IPS-15b (cell line): ENCODE measurements around the gene PXK.

Experiments
- H3K27me3 ChIP-seq: one replicate; pipeline ENCODE4 v1.6.1; 2013; ENCODE audit warnings: low read length; ENCODE audit not compliant: control insufficient read depth, insufficient read depth
- H3K36me3 ChIP-seq: one replicate; pipeline ENCODE4 v1.6.1; 2013; ENCODE audit warnings: low read length; ENCODE audit not compliant: control insufficient read depth, insufficient read depth
- H3K4me1 ChIP-seq: one replicate; pipeline ENCODE4 v1.6.1; 2013; ENCODE audit warnings: mild to moderate bottlenecking, low read length; ENCODE audit not compliant: control insufficient read depth, insufficient read depth
- H3K4me3 ChIP-seq: one replicate; pipeline ENCODE4 v1.5.1; 2013; ENCODE audit warnings: low read depth, low read length
- H3K9ac ChIP-seq: one replicate; pipeline ENCODE4 v1.6.1; 2013; ENCODE audit warnings: low read depth, mild to moderate bottlenecking, low read length
- H3K9me3 ChIP-seq: one replicate; pipeline ENCODE4 v1.6.1; 2013; ENCODE audit warnings: mild to moderate bottlenecking, low read length; ENCODE audit not compliant: control insufficient read depth, insufficient read depth

The PXK gene

GRCh38 chr3:58463181-58463941 lies 130.7 kb downstream of the PXK start:
- H3K4me3 ChIP-seq = no peak overlapping the region
- H3K9me3 ChIP-seq = no peaks in the 10 kb centered on the region
- no peaks in the 10 kb centered on the region for H3K27me3 ChIP-seq
- no peaks in the 10 kb centered on the region for H3K36me3 ChIP-seq
- H3K9ac ChIP-seq = no peak overlapping the region
- H3K4me1 ChIP-seq = peaks cover 3% of the 10 kb centered on the region

DNA sequence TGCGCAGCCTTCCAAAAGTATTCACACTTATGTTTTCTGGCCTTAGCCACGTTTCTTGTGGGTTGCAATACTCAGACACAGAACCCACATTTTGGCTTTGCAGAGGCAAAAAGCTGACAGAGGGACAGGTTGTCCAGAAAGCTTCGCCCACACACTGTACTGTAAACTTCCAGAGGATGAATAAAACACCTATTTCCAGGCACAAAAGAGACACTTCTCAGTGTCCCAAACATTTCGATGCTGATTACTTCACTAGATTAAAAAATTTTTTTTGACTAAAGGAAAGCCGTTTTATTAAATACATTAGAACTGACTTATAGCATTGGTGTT lies 131.2 kb downstream of the PXK start:
- H3K4me3 ChIP-seq = no peak overlapping the region
- H3K27me3 ChIP-seq = no peaks in the 10 kb centered on the region
- peaks cover 3% of the 10 kb centered on the region for H3K4me1 ChIP-seq
- H3K36me3 ChIP-seq = no peaks in the 10 kb centered on the region
- no peak overlapping the region for H3K9ac ChIP-seq
- no peaks in the 10 kb centered on the region for H3K9me3 ChIP-seq

- no peak overlapping the region for H3K4me3 ChIP-seq
- H3K9me3 ChIP-seq = no peaks in the 10 kb centered on the region
- peaks cover 3% of the 10 kb centered on the region for H3K4me1 ChIP-seq
- H3K36me3 ChIP-seq = no peaks in the 10 kb centered on the region
- H3K27me3 ChIP-seq = no peaks in the 10 kb centered on the region
- no peak overlapping the region for H3K9ac ChIP-seq
These were observed 132.2 kb downstream of the PXK start for GRCh38 chr3:58464866-58465265.

DNA sequence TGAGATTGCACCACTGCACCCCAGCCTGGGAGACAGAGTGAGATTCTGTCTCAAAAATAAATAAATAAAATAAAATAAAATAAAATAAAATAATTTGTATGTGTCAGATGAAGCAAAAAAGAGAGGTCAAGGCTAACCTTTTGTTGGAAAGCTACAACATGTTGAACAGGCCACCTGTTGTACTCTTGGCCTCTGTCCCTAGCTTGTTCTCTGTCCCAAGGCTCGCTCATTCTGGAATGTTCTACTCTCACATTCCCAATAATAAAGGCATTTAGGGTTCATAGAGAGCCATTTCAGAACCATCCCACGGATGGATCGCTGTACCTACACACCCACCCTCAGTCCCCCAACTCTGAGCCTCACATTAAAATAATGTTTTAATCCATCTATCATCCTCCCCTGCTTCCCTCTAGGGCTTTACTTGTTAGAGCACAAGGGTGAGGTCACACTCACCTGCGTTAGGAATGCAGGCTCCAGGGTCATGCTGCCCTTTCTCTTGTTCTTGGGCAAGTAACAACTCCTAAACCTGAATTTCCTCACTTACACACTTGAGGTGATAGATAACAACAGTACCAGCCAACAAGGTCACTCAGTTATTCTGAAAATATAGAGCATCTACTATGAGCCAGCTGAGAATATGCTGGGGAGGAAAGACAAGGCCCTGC lies 134.3 kb downstream of the PXK start:
- H3K4me1 ChIP-seq = peaks cover 13% of the 10 kb centered on the region

GRCh38 chr3:58469096-58469495 lies 136.4 kb downstream of the PXK start:
- no peak overlapping the region for H3K9ac ChIP-seq
- no peaks in the 10 kb centered on the region for H3K36me3 ChIP-seq
- no peaks in the 10 kb centered on the region for H3K9me3 ChIP-seq
- no peaks in the 10 kb centered on the region for H3K27me3 ChIP-seq
- peaks cover 10% of the 10 kb centered on the region for H3K4me1 ChIP-seq
- no peak overlapping the region for H3K4me3 ChIP-seq

More for the DNA sequence above, 134.3 kb downstream of the PXK start:
- Histone ChIP-seq H3K27me3 (no peaks in the 10 kb centered on the region), H3K36me3 (no peaks in the 10 kb centered on the region), H3K4me3 (no peak overlapping the region), H3K9ac (no peak overlapping the region), H3K9me3 (no peaks in the 10 kb centered on the region)

GRCh38 chr3:58470363-58471024 lies 137.8 kb downstream of the PXK start:
- H3K27me3 ChIP-seq = no peaks in the 10 kb centered on the region
- peaks cover 10% of the 10 kb centered on the region for H3K4me1 ChIP-seq
- no peaks in the 10 kb centered on the region for H3K9me3 ChIP-seq
- no peak overlapping the region for H3K4me3 ChIP-seq
- no peaks in the 10 kb centered on the region for H3K36me3 ChIP-seq
- no peak overlapping the region for H3K9ac ChIP-seq

DNA sequence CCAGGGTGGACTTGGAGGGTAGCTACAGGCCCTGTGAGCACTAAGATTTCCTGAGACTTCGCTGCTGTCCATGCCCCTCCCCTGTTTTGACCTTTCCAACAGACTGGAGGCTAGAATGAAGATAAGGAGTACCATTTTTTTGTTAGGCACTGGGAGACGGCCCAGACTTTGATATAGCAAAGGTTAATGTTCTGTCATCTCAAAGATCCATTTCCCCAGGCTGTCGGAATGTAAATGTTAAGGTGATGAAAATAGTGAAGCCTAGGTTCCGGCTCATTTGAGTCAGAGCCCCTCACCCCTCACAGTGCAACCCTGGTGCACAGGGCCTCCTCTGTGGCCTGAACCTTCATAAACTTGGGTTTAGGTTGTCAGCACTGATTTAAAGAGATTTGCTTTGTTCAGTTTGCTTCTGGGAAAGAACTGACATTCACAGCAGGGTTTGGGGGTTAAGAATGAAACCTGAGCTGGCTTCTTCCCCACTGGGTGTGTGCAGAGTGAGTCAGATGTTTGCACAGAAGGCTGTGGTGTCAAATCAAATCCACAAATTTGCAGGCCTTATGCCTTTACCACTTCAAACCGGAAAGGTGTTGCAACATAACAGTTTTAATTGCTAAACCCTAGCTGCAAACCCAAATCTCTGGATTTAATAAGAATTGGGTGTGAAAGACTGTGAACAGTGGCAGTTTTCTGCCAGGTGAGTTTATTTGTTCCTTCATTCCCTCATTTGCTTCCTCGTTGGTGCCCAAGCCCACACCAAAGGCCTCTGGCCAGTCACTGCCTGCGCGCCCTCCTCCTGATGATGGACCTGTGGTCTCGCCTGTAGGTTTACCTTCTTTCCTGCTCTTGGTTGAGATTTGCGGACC lies 138.6 kb downstream of the PXK start:
- Histone ChIP-seq H3K27me3 (no peaks in the 10 kb centered on the region), H3K9ac (no peak overlapping the region), H3K36me3 (no peaks in the 10 kb centered on the region), H3K4me1 (peaks cover 10% of the 10 kb centered on the region), H3K4me3 (no peak overlapping the region), H3K9me3 (no peaks in the 10 kb centered on the region)

- Histone ChIP-seq H3K9me3 (no peaks in the 10 kb centered on the region), H3K4me1 (peaks cover 10% of the 10 kb centered on the region), H3K4me3 (no peak overlapping the region), H3K27me3 (no peaks in the 10 kb centered on the region), H3K36me3 (no peaks in the 10 kb centered on the region), H3K9ac (no peak overlapping the region)
These were observed 140.6 kb downstream of the PXK start for GRCh38 chr3:58473275-58473674.

DNA sequence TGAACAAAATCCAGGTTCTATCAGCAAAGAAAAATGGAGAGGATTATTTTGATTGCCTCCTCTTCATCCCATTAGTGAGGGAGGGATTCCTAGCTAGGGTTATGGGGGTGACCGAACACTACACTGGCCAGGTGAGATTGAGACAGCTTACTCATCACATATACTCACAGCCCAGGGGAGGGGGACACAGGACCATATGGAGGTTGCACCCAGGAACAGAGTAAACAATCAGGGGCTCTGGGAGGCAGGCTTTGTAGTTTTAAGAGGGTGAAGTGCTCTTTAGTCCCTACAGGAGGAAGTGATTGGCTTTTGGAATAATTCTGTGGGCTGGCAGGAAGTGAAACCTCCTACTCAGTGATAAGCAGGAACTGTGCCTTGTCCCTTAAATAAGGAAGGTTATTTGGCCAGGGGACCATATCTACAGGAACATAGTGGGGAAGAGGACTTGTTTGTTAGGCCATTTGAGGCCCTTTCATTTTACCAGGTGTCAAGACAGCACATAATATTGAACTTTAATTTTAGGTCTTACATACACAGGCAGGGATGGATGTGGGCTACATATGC lies 141.7 kb downstream of the PXK start:
- Histone ChIP-seq H3K36me3 (no peaks in the 10 kb centered on the region), H3K9ac (no peak overlapping the region), H3K4me3 (no peak overlapping the region), H3K27me3 (no peaks in the 10 kb centered on the region), H3K9me3 (no peaks in the 10 kb centered on the region), H3K4me1 (peaks cover 10% of the 10 kb centered on the region)

DNA sequence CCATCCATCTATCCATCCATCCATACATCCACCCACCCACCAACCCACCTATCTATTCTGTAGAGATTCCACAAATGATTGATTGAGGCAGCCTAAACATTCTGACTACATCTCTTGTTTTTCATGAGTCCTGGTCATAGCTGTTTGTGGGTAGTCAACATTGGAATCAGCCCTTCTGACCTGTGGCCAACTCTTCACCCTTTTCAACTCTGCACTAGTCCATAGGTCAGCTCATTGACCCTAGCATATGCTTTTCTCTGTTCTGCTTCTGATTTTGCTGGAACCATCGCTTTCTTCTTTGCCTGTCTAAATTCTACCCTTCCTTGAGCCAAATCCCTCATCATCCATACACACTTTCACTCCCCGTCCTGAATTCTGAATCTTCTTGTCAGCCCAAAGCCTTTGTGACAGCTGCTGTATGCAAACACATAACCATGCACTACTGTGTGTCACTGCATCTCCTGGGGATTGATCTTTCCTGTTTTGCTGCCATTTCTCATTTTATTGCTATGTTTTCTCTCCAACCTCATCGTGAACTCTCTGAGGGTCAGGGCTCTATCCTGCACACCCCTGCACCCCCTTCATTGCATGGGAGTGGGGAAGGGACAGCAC lies 142.4 kb downstream of the PXK start:
- H3K4me1 ChIP-seq = peaks cover 10% of the 10 kb centered on the region
- no peaks in the 10 kb centered on the region for H3K36me3 ChIP-seq
- no peak overlapping the region for H3K9ac ChIP-seq
- H3K4me3 ChIP-seq = no peak overlapping the region
- no peaks in the 10 kb centered on the region for H3K27me3 ChIP-seq
- no peaks in the 10 kb centered on the region for H3K9me3 ChIP-seq
